ENCODE measurements around the gene TSPEAR.

The TSPEAR gene

DNA sequence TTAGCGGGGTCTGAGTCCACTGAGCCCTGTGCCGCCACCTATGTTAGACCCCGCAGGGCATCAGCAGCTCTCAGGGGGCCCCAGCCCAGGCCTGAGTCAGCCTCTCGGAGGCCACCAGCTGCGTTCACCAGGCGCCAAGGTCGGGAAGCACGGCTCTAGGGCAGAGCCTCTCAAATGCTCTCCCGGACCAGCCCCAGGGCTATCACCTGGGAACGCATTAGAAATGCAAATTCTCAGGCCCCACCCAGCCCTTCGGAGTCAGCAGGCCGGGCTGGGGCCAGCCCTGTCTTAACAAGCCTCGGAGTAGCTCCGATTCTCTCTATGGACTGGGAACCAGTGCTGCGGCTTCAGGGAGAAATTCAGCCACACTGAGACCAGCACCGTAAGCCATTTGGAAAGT lies 37.2 kb upstream of the TSPEAR start:
- Histone ChIP-seq H3K4me1 (peaks cover 9 to 24% (median 15%) of the 10 kb centered on the region in 10 experiments), H3K4me2 (no peak overlapping the region), H3K27ac (no peak overlapping the region), H3K36me3 (no peaks in the 10 kb centered on the region), H3K9me3 (replicated peaks in 1 of 11) (peaks cover 17 to 34% (median 23%) of the 10 kb centered on the region in 11 experiments), H3K27me3 (no peaks in the 10 kb centered on the region), H3K4me3 (no peak overlapping the region), H4K20me1 (no peaks in the 10 kb centered on the region), H3K9ac (no peak overlapping the region; a peak in 1 of 22 replicates)
- no peak for TF ChIP-seq Cebpa-rat (IDR thresholded peaks at IDR 0.05)

DNA sequence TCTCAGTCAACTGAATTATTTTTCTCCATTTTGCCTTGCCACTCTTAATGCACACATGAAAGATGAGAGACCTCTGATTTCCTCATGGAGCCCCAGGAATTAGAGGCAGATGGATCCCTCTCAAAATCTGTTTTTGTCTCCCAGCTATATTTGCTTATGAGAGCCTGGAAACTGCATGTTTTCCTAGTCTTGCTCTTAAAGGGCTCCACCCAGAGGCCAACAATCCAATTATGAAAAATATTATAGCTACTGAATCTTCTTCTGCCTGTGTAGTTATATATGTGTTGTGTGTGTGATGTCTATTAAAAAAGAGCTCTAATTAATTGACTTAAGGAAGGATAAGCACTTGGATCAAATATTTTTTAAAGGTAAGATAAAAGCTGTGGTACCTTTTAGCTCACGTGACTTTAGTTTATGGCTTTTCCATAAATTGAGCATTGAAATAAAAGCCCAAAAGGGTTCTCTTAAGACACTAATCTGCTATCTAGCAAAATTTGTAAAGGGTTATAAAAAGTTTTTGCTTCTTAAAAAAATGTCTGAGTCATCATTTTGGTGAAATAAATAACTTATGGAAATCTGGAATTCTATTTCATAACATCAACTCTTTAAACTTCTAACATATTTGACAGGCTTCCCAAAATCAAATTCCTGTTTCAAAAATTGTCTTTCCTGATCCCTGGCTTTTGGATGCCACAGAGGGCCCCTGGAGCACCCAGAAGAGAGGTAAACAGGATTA lies 31.2 kb upstream of the TSPEAR start:
- Histone ChIP-seq H3K27me3 (no peaks in the 10 kb centered on the region), H3K36me3 (no peaks in the 10 kb centered on the region), H3K27ac (no peak overlapping the region), H3K9me3 (replicated peaks in 1 of 11) (peaks cover 24 to 48% (median 34%) of the 10 kb centered on the region in 11 experiments), H4K20me1 (no peaks in the 10 kb centered on the region), H3K4me2 (no peak overlapping the region), H3K9ac (no peak overlapping the region), H3K4me3 (no peak overlapping the region), H3K4me1 (peaks cover 0 to 8% (median 0%) of the 10 kb centered on the region in 10 experiments; a peak in 1 of 20 replicates)
- TF ChIP-seq Cebpa-rat (IDR thresholded peaks at IDR 0.05): no peak

DNA sequence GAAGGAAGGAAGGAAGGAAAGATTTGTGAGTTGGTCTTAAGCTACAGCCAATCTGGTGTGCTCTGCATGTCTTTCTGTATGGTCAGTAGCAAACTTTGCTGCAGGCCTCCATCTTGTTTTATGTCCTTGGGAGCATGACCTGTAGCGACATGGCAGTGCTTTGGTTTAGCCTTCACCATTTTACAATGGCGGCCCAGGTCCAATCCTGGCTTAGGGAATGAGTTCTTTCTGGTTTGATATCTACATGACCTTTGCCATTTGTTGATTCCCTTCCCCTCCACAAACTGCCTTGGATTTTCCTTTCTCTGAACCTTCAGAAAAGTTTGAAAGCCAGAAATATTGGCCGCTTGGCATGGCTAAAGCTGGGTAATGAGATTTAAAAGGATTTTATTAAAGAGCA lies 30.5 kb upstream of the TSPEAR start:
- Histone ChIP-seq H3K9ac (no peak overlapping the region), H3K4me1 (peaks cover 0 to 10% (median 0%) of the 10 kb centered on the region in 10 experiments; a peak in 2 of 20 replicates), H3K9me3 (replicated peaks in 1 of 11) (peaks cover 24 to 47% (median 34%) of the 10 kb centered on the region in 11 experiments), H3K4me3 (no peak overlapping the region), H3K4me2 (no peak overlapping the region), H3K27ac (no peak overlapping the region), H3K27me3 (no peaks in the 10 kb centered on the region), H4K20me1 (no peaks in the 10 kb centered on the region), H3K36me3 (no peaks in the 10 kb centered on the region)
- no peak for TF ChIP-seq Cebpa-rat (IDR thresholded peaks at IDR 0.05)

DNA sequence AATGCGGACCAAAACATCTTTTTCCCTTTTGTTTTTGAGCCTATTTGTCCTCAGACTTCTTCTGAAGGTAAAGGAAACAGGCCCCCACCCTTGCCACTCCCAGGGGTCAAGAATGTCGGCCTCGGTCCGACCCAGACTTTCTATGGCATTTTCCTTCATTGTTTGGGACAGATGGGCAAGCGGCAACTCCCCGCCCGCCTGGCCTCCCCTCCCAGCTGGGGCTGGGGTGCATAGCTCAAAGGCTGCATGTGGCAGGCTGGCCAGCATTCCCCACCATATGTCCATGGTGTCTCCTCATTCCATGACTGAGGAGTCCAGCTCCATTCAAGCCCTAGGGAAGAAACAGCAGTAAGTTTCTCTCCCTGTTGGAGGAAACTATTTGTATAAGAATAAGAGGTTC lies 29.4 kb upstream of the TSPEAR start:
- TF ChIP-seq Cebpa-rat (IDR thresholded peaks at IDR 0.05): no peak
- H3K27me3 ChIP-seq: no peaks in the 10 kb centered on the region
- H3K4me2 ChIP-seq: no peak overlapping the region
- H3K9ac ChIP-seq: no peak overlapping the region
- H3K9me3 ChIP-seq (replicated peaks in 1 of 11): peaks cover 23 to 40% (median 30%) of the 10 kb centered on the region in 11 experiments
- peaks cover under 1 to 22% (median 10%) of the 10 kb centered on the region in 10 experiments; a peak in 19 of 20 replicates for H3K4me1 ChIP-seq
- H3K4me3 ChIP-seq: no peak overlapping the region
- no peak overlapping the region for H3K27ac ChIP-seq
- H3K36me3 ChIP-seq: no peaks in the 10 kb centered on the region
- H4K20me1 ChIP-seq: no peaks in the 10 kb centered on the region

DNA sequence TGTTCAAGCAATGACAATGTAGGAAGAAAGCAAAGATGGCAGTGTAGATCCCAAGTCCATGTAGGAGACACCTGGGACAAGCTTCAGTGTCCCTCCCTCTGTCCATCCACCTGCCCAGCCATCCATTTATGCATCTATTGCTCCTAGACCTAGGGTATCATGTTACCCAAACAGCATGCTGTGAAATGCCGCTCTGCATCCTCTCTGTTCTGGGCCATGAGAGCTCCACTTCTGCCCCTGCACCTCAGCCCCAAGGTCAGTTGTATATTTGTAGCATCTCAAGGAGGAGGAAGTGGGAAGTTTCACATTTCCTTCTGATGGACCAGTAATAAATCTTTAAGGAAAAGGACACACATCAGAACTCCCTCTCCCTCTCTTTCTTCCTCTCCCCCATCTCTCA lies 27.9 kb upstream of the TSPEAR start:
- no peak for TF ChIP-seq Cebpa-rat (IDR thresholded peaks at IDR 0.05)
- no peak overlapping the region; a peak in 1 of 22 replicates for H3K4me2 ChIP-seq
- peaks cover 13 to 26% (median 17%) of the 10 kb centered on the region in 11 experiments for H3K9me3 ChIP-seq (replicated peaks in 1 of 11)
- H3K27me3 ChIP-seq: no peaks in the 10 kb centered on the region
- no peak overlapping the region for H3K9ac ChIP-seq
- H3K4me1 ChIP-seq: peaks cover 6 to 36% (median 23%) of the 10 kb centered on the region in 10 experiments; a peak in 19 of 20 replicates
- H3K4me3 ChIP-seq: no peak overlapping the region
- no peaks in the 10 kb centered on the region for H3K36me3 ChIP-seq
- no peaks in the 10 kb centered on the region for H4K20me1 ChIP-seq
- no peak overlapping the region for H3K27ac ChIP-seq

DNA sequence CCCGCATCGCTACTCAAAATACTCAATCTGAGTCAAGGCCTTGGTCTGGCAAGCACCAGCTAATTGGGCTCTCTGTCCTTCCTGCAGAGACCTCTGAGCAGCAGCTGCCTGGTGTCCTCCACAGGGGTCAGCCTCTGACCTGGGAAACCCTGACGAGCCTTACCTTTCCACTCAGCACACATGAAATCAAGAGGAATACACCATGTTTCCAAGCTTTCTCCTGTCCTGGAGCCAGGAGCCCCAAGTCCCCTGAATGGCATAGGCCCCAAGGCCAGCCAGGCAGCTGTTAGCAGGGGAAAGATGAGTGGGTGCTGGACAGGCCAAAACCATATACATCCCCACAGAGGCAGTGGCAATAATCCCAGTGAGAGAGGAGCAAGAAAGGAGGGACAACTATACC lies 27.2 kb upstream of the TSPEAR start:
- Histone ChIP-seq H3K4me1 (peaks cover 13 to 43% (median 30%) of the 10 kb centered on the region in 10 experiments), H3K27me3 (no peaks in the 10 kb centered on the region), H3K27ac (no peak overlapping the region), H4K20me1 (no peaks in the 10 kb centered on the region), H3K4me3 (no peak overlapping the region), H3K36me3 (no peaks in the 10 kb centered on the region), H3K9me3 (replicated peaks in 1 of 11) (peaks cover 6 to 19% (median 10%) of the 10 kb centered on the region in 11 experiments), H3K4me2 (no peak overlapping the region), H3K9ac (no peak overlapping the region)
- no peak for TF ChIP-seq Cebpa-rat (IDR thresholded peaks at IDR 0.05)

DNA sequence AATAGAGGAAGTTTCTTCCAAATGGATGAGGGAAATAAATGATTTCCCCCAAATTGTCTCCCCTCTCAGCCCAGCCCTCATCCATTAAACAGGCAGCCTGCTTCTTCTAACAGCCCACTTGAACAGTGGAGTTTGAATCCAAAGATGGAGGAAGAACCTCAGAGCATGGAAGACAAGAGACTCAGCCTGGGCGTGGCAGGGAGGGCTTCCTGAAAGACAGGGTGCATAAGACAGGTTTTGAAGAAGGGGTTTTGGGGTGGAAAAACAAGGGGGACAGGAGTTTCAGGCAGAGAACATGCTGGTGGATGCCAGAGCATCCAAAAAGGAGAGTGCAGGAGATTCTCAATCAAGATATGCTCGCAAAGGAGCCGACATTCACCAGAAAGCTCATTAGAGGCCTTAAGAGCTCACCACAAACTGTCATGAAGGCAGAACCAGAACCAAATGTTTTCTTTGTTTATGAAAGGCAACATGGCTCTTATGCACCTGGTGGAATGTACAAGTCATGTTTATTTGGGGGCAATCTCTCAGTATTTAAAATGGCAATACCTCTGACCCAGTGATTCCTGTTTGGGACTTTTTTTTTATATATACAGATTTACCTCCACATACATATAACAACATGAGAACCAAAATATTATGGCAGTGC lies 26.5 kb upstream of the TSPEAR start:
- H3K36me3 ChIP-seq: no peaks in the 10 kb centered on the region
- no peak overlapping the region for H3K9ac ChIP-seq
- TF ChIP-seq Cebpa-rat (IDR thresholded peaks at IDR 0.05): no peak
- H3K9me3 ChIP-seq (replicated peaks in 1 of 11): peaks cover 0 to 11% (median 2%) of the 10 kb centered on the region in 11 experiments; a peak in 15 of 22 replicates
- H4K20me1 ChIP-seq: no peaks in the 10 kb centered on the region
- peaks cover 13 to 51% (median 38%) of the 10 kb centered on the region in 10 experiments for H3K4me1 ChIP-seq
- H3K4me3 ChIP-seq: no peak overlapping the region
- H3K4me2 ChIP-seq: peak overlapping the region in 1 of 11 experiments; percentile 7; a peak in 1 of 22 replicates
- no peaks in the 10 kb centered on the region for H3K27me3 ChIP-seq
- H3K27ac ChIP-seq: no peak overlapping the region

DNA sequence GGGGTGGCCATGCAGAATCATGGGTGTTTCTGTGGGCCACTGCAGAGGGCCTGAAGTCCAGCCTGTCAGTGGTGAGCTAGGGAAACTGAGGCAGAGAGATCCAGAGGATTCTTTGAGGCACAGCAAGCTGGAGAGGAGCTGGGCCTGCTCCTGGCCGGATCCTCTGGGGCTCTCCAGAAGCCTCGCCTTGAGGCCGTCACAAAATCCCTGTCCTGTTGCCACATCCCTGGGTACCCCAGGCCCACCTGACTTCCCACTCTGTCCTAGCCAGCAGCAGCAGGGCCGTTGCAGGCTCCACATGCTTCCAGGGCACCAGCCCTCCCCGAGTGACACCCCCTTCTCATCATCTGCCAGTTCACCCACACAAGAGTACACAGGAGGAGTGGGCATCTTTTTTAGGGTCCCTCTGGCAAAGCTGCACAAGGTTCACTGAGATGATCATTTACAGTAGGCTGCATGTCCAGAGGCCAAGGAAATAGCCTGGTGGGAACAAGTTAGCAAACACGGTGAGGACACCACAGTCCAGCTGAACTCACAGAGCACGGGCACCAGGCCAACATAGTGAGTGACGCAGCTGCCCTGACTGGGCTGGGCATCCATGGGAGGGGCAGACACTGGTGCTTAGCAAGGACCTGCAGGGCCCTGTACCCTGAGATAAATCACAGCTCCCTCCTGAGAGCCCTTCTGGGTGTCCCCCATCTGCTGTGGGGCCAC lies 25.1 kb upstream of the TSPEAR start:
- H3K4me2 ChIP-seq: peak overlapping the region in 9 of 11 experiments; percentile 39 to 77 (median 59); a peak in 14 of 22 replicates
- no peak for TF ChIP-seq Cebpa-rat (IDR thresholded peaks at IDR 0.05)
- H4K20me1 ChIP-seq: no peaks in the 10 kb centered on the region
- no peak overlapping the region for H3K27ac ChIP-seq
- H3K4me3 ChIP-seq: no peak overlapping the region
- no peak overlapping the region for H3K9ac ChIP-seq
- peaks cover 14 to 65% (median 47%) of the 10 kb centered on the region in 10 experiments for H3K4me1 ChIP-seq
- no peaks in the 10 kb centered on the region for H3K27me3 ChIP-seq
- no peaks in the 10 kb centered on the region for H3K9me3 ChIP-seq (replicated peaks in 1 of 11)
- H3K36me3 ChIP-seq: no peaks in the 10 kb centered on the region

DNA sequence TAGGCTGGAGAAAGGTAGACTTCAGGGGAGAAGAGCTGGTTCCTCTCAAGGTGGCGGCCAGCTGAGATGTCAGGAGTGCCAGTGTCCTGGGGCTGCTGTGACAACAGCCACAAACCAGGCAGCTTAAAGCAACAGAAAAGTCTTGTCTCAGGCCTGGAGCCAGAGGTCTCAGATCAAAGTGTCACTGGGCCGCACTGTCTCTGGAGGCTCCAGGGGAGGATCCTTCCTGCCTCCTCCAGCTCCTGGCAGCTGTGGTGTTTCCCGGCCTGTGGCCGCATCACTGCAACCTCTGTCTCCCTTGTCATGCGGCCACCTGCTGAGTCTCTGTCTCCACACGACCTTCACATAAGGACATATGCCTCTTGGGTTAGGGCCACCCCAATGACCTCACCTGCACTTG lies 24.4 kb upstream of the TSPEAR start:
- Histone ChIP-seq H3K4me2 (peak overlapping the region; percentile 10 to 77 (median 54); a peak in 21 of 22 replicates), H3K4me3 (no peak overlapping the region), H3K27ac (peak overlapping the region in 2 of 11 experiments; percentile 25 to 36; a peak in 1 of 22 replicates), H3K36me3 (no peaks in the 10 kb centered on the region), H3K27me3 (no peaks in the 10 kb centered on the region), H4K20me1 (no peaks in the 10 kb centered on the region), H3K4me1 (peaks cover 21 to 67% (median 48%) of the 10 kb centered on the region in 10 experiments), H3K9ac (peak overlapping the region in 3 of 11 experiments; percentile 18 to 62 (median 20); a peak in 3 of 22 replicates), H3K9me3 (replicated peaks in 1 of 11) (no peaks in the 10 kb centered on the region)
- TF ChIP-seq Cebpa-rat (IDR thresholded peaks at IDR 0.05): no peak

Data from BLaER1 treated with 17β-estradiol and CSF1 and Interleukin-3, amounts not matched to agents 10 nM and 100 nM (cell line).